Lung (tissue), 12 donors: ENCODE results near the gene HS1BP3. TPM values are rescaled to one million over a fixed set of nuclear protein-coding genes. Genes with fewer than 3 reads are reported as not detected.

Experiments
- ATAC-seq: fragments of 200-7000 bp; cut with Tn5 transposase; one replicate; pipeline ENCODE4 v1.9.1; 2020; ENCODE audit warnings: moderate number of reproducible peaks; ENCODE audit not compliant: insufficient read depth, low FRiP score
- DNase-seq, 3 donors: peaks; one replicate each; pipeline ENCODE4 v3.0.0-alpha.2; 2013 to 2017
- H3K27ac ChIP-seq, 2 donors: one replicate each; pipeline ENCODE4 v1.5.1; 2013; ENCODE audit warnings: mild to moderate bottlenecking in 2 of 2, moderate library complexity in 2 of 2, control low read depth in 1 of 2, inconsistent platforms in 1 of 2, low read depth in 1 of 2, low read length in 1 of 2
- H3K27me3 ChIP-seq, 3 donors: one replicate each; pipeline ENCODE4 v1.5.1; 2013; ENCODE audit warnings: low read length in 2 of 3; ENCODE audit not compliant: control insufficient read depth in 3 of 3, insufficient read depth in 3 of 3
- H3K36me3 ChIP-seq, 4 donors: one replicate each; pipeline ENCODE4 v1.5.1; 2013; ENCODE audit warnings: low read length in 4 of 4, mild to moderate bottlenecking in 1 of 4, moderate library complexity in 1 of 4; ENCODE audit not compliant: control insufficient read depth in 4 of 4, insufficient read depth in 4 of 4
- H3K4me1 ChIP-seq, 5 donors: one replicate each; pipeline ENCODE4 v1.5.1; 2013; ENCODE audit warnings: low read length in 5 of 5, mild to moderate bottlenecking in 2 of 5, moderate library complexity in 1 of 5; ENCODE audit not compliant: control insufficient read depth in 5 of 5, insufficient read depth in 5 of 5
- H3K4me3 ChIP-seq: one replicate; pipeline ENCODE4 v1.5.1; 2013; ENCODE audit warnings: mild to moderate bottlenecking, control low read depth, moderate library complexity
- H3K9ac ChIP-seq, 2 donors: one replicate each; pipeline ENCODE4 v1.5.1; 2013; ENCODE audit warnings: low read length in 2 of 2, control low read depth in 1 of 2; ENCODE audit not compliant: insufficient read depth in 1 of 2
- H3K9me3 ChIP-seq, 4 donors: one replicate each; pipeline ENCODE4 v1.5.1; 2013; ENCODE audit warnings: low read length in 3 of 4, mild to moderate bottlenecking in 1 of 4, moderate library complexity in 1 of 4; ENCODE audit not compliant: control insufficient read depth in 4 of 4, insufficient read depth in 3 of 4
- WGBS, 2 donors: extraction: QIAGEN DNeasy Blood & Tissue Kit; methylation state at CpG; one replicate each; pipeline ENCODE4 v1.1.7; 2013; 5-methylcytosine and 5-hydroxymethylcytosine counted together
- polyA plus RNA-seq, 2 donors: library from polyadenylated mRNA; stranded (reverse); fragments of 200-250 nt; gene quantifications; one replicate each; pipeline ENCODE4 v1.2.1, GENCODE V29; 2013
- total RNA-seq, 2 donors: library from RNA; depleted of rRNA in 1 of 2; stranded (reverse); fragments of >200 nt in 1 of 2; gene quantifications; one replicate each; pipeline ENCODE4 v1.2.1, GENCODE V29; 2014 to 2021
- TF ChIP-seq, protein P1 (sequence below): IDR thresholded peaks from 2 replicates; pipeline ENCODE4 v1.5.1; 2012; ENCODE audit warnings: mild to moderate bottlenecking; ENCODE audit errors: control extremely low read depth, extremely low read depth
- donor health status: control.
- donor health status: control.
- donor health status: Bipolar disorder and iron deficiency.
- donor health status: healthy.
- donor health status: DM: yes; HTN: yes; CAD: no.

The HS1BP3 gene
- total and polyA plus RNA-seq, 4 donors, result 25.4 to 41.4 (median 33.4) TPM

DNA sequence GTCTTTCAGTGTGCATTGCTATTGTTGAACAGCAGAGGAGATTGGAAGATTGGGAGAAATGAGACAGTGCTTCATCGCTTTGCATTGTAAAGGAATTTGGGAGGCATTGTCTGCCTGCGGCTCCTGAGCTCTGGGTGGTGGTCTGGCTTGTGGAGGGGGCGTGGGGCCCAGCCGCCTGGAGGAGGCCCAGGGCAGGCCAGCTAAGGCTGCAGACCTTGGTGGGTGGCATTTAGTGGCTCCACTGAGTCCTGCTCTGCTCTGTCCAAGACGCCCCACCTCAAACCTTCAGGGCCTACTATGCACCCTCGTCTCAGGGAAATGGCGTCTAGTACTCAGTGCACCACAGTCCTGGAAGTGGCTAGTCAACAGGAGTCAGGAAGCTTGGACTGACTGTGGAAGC is 5.7 kb upstream of the HS1BP3 start:
- H3K27ac ChIP-seq, result no peak overlapping the region
- no peak overlapping the region for H3K4me3 ChIP-seq
- TF ChIP-seq, protein P1, sequence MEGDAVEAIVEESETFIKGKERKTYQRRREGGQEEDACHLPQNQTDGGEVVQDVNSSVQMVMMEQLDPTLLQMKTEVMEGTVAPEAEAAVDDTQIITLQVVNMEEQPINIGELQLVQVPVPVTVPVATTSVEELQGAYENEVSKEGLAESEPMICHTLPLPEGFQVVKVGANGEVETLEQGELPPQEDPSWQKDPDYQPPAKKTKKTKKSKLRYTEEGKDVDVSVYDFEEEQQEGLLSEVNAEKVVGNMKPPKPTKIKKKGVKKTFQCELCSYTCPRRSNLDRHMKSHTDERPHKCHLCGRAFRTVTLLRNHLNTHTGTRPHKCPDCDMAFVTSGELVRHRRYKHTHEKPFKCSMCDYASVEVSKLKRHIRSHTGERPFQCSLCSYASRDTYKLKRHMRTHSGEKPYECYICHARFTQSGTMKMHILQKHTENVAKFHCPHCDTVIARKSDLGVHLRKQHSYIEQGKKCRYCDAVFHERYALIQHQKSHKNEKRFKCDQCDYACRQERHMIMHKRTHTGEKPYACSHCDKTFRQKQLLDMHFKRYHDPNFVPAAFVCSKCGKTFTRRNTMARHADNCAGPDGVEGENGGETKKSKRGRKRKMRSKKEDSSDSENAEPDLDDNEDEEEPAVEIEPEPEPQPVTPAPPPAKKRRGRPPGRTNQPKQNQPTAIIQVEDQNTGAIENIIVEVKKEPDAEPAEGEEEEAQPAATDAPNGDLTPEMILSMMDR, result no peak
- no peaks in the 10 kb centered on the region for H3K36me3 ChIP-seq
- no peak for DNase-seq
- H3K4me1 ChIP-seq, result peaks cover 0 to 2% (median 0%) of the 10 kb centered on the region in 5 donors
- 88 to 91% methylated on average over 7 of the region's 7 CpGs for WGBS, 2 donors
- H3K9me3 ChIP-seq, result no peaks in the 10 kb centered on the region
- no peak overlapping the region for H3K9ac ChIP-seq
- H3K27me3 ChIP-seq, result peaks cover 0 to 27% (median 25%) of the 10 kb centered on the region in 3 donors
- ATAC-seq, result no peak

GRCh38 chr2:20654535-20654813 is 3.6 kb upstream of the HS1BP3 start:
- Histone ChIP-seq H3K36me3 (no peaks in the 10 kb centered on the region), H3K27ac (no peak overlapping the region), H3K4me1 (peaks cover 0 to 12% (median 7%) of the 10 kb centered on the region in 5 donors), H3K4me3 (no peak overlapping the region), H3K27me3 (peaks cover 0 to 11% (median 8%) of the 10 kb centered on the region in 3 donors), H3K9ac (no peak overlapping the region), H3K9me3 (no peaks in the 10 kb centered on the region)
- DNase-seq (no peak), ATAC-seq (no peak)
- 77 to 86% methylated on average over 2 of the region's 2 CpGs for WGBS, 2 donors
- TF ChIP-seq, protein P1, result no peak

DNA sequence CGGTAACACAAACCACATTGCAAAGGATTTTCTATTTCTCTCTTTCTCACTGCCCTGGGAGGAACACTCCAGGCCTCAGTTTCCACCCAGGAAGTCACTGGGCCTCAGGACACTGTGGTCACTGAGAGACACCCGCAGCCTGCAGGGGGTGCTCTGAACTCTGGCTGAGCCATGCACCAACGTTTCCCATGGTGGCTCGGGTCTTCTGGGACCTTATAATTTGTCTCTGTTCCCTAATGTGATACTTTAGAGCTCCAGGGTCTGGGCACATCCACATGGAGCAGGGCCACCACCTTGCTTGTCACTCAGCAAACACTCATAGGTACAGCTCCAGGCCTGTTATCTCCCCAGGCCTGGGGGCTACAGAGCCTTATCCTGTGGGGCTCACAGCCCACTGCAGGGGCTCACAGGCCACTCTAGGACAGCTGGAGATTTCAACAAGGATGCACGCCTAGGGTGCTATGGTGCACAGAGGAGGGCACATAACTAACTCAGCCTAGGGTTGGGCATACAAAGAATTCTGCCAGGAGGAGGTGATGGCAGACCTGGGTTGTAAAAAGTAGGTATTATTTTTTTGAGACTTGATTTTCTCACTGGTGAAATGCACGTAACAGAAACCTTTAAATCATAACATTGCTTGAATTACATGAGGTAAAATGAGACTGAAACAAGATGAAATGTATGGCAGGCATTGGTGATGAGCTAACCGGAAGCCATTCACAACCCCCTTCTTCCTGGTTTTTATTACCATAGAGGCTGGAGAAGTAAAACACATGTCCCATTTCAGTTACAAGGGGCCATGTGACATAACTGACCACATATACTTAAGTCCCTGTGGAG is 3.0 kb upstream of the HS1BP3 start:
- no peak overlapping the region for H3K4me3 ChIP-seq
- DNase-seq, result no peak
- no peaks in the 10 kb centered on the region for H3K9me3 ChIP-seq
- TF ChIP-seq, protein P1, result no peak
- peaks cover 0 to 14% (median 7%) of the 10 kb centered on the region in 5 donors for H3K4me1 ChIP-seq
- WGBS, 2 donors, result 81 to 85% methylated on average over 7 of the region's 7 CpGs
- no peak for ATAC-seq
- H3K27ac ChIP-seq, result no peak overlapping the region
- peaks cover 0 to 8% (median 7%) of the 10 kb centered on the region in 3 donors for H3K27me3 ChIP-seq
- H3K36me3 ChIP-seq, result no peaks in the 10 kb centered on the region
- no peak overlapping the region for H3K9ac ChIP-seq
